HG03439 (cell line): Measurements from ENCODE around the gene CXCR6.
"Not testable (repeated sequence)": the region's sequence is repeated elsewhere in the genome, so short reads cannot be mapped to it uniquely, and the experiment has no call there.

ENCODE experiments used
- ATAC-seq: cut with Tn5 transposase; IDR thresholded peaks from one replicate; pipeline ENCODE4 v1.9.1; 2021; ENCODE audit warnings: mild to moderate bottlenecking, moderate library complexity; ENCODE audit not compliant: unreplicated experiment

The CXCR6 gene

GRCh38 chr3:45985532-45986302 lies 42.5 kb downstream of the CXCR6 start:
- ATAC-seq: no peak

GRCh38 chr3:45986303-45986982 lies 43.2 kb downstream of the CXCR6 start:
- no peak for ATAC-seq

GRCh38 chr3:45987368-45988291 lies 44.4 kb downstream of the CXCR6 start:
- no peak for ATAC-seq

- ATAC-seq: no peak
Observed at GRCh38 chr3:45988362-45988761, 45.1 kb downstream of the CXCR6 start.

GRCh38 chr3:45988804-45989203 lies 45.5 kb downstream of the CXCR6 start:
- ATAC-seq: no peak

GRCh38 chr3:45990181-45990580 lies 46.9 kb downstream of the CXCR6 start:
- ATAC-seq: no peak

GRCh38 chr3:45991341-45991740 lies 48.1 kb downstream of the CXCR6 start:
- no peak for ATAC-seq

GRCh38 chr3:45992133-45992729 lies 49.0 kb downstream of the CXCR6 start:
- no peak for ATAC-seq

GRCh38 chr3:45992821-45993221 lies 49.6 kb downstream of the CXCR6 start:
- ATAC-seq: no peak

GRCh38 chr3:45993421-45994027 lies 50.3 kb downstream of the CXCR6 start:
- ATAC-seq: no peak

- ATAC-seq: peak; percentile 16
Observed at GRCh38 chr3:45994419-45995235, 51.4 kb downstream of the CXCR6 start.

- ATAC-seq: peak; percentile 90
Observed at GRCh38 chr3:45995236-45996192, 52.2 kb downstream of the CXCR6 start, which contains the start of gene FYCO1. Gene FYCO1 (minus strand): TSS chr3:45995824. CDS start chr3:45984910, 10,914 bp downstream.

GRCh38 chr3:45997499-45997898 lies 54.2 kb downstream of the CXCR6 start:
- not testable (repeated sequence) for ATAC-seq

GRCh38 chr3:45997942-45998341 lies 54.7 kb downstream of the CXCR6 start:
- no peak for ATAC-seq
